ENCODE data around the gene SALL2. TPM values are rescaled to one million over a fixed set of nuclear protein-coding genes. Genes with fewer than 3 reads are reported as not detected.

SALL2 gene
- total RNA-seq, 1 experiment from 2014 or later: 0.36 TPM

DNA sequence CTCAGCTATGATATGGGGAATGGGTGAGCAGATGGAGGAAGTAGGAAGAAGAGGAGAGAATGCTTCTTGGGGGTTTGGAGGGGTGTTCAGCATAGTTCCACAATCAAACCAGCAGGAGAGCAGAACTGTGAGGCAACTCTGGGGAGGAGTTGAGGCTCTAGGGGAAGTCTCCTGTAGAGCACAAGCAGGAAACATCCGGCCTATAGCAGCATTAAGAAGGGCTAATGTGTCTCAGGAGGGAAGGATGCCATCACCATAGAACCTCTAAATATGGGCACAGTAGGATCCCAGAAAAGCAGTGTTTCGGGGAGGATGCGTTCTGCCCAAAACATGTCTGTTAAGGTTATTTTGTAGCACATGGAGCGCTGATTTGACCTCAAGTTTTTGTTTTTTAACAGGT, 8.4 kb upstream of the SALL2 start:
- no peak for DNase-seq
- H3K27me3 ChIP-seq: peaks cover 6% of the 10 kb centered on the region

DNA sequence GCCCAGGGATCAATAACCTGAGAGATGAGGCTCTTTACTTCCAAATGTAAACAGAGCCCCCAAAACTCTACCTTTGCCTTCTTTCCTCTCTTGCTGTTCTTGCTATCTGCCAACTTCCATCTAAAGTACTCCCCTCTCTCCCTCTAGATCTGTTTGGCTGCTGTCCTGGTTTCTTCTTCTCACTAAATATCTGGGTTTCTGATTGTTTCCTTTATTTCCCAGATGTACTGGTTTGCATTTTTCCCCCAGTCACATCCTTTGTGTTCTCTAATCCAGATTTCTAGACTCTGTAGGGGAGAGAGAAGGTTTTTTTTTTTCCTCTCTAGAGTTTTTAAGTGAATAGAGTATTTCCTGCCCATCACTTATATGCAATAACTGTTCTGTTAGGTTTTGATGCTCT, 7.1 kb upstream of the SALL2 start:
- Histone ChIP-seq H3K9me3 (no peaks in the 10 kb centered on the region), H3K4me3 (no peak overlapping the region), H3K36me3 (no peaks in the 10 kb centered on the region), H3K27me3 (peaks cover 6% of the 10 kb centered on the region)
- no peak for DNase-seq

More for the DNA sequence above, 8.4 kb upstream of the SALL2 start:
- Histone ChIP-seq H3K36me3 (no peaks in the 10 kb centered on the region), H3K4me3 (no peak overlapping the region), H3K9me3 (no peaks in the 10 kb centered on the region)

DNA sequence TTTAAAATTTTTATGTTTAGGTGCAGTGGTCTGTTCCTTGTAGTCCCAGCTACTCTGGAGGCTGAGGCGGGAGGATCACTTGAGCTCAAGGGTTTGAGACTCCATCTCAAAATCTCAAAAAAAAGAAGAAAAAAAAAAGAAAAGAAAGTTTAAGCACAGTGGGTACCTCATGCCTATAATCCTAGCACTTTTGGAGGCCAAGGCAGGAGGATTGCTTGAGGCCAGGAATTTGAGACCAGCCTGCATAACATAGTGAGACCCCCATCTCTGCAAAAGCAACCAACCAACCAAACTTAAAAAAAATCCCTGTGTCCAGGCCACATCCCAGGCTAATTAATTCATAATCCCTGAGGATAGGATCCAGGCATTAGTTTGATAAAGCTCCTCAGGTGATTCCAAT, 3.4 kb upstream of the SALL2 start:
- Histone ChIP-seq H3K27me3 (no peaks in the 10 kb centered on the region), H3K9me3 (no peaks in the 10 kb centered on the region), H3K4me3 (no peak overlapping the region), H3K36me3 (no peaks in the 10 kb centered on the region)
- no peak for DNase-seq

DNA sequence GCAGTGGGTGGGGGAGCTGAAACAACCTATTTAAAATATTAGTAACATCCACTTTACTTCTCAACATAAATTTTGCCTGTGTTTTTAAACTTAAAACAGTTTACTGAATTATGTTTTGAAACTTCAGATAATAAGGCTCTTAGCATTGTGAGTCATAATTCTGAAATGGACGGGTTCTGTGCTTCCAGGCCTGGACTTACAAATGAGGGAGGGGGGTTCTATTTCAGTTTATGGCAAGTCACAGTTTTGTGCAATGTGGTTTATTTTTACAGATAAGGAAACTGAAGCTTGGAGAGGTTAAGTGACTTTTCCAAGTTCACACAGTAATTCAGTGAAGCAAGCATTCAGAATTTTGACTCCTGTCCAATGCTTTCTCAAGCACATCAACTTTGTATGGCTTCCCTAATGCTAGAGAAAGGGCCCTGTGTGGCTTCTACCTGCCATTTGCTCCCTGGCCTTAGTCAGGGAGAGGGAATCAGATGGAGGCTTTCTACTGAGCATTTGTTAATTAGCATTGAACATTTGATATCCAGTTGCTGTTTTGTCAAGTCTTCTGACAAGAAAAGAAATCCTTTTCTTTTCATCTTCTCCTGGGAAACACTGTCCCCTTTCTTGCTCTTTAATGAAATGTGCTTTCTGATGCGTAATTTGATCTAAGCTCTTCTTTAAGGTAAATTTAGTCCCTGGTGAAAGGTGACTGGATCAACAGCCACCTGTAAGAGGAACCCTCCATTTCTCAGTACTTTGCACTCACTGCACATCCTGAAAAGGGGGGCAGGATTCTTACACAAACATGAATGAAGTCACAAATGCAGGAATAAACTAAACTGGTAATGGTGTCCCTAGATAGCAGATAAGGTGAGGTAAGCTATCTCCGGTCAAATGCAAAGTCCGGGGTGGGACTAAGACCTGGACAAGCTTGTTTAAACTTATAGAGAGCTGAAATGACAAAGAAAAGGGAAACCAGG, 2.5 kb upstream of the SALL2 start:
- H3K9me3 ChIP-seq: no peaks in the 10 kb centered on the region
- no peak for DNase-seq

DNA sequence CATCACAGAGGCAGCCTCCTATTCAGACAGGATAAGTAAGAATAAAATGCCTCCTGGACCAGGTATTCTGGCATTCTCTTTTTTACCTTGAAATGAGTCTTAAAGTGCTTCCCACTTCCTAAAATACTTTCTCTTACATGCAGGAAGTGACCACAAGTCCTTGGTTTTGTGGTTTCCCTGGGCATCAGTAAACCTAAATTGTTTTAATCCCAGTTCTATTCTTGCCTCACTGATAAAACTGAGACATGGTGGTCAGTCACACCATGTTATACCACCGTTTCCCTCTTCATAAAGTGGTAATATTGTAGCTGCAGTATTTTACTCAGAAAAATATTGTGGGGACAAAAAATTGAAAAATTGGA, 1.2 kb upstream of the SALL2 start:
- no peaks in the 10 kb centered on the region for H3K9me3 ChIP-seq
- DNase-seq: no peak

More for the DNA sequence above, 2.5 kb upstream of the SALL2 start:
- Histone ChIP-seq H3K36me3 (no peaks in the 10 kb centered on the region), H3K27me3 (no peaks in the 10 kb centered on the region), H3K4me3 (no peak overlapping the region)

DNA sequence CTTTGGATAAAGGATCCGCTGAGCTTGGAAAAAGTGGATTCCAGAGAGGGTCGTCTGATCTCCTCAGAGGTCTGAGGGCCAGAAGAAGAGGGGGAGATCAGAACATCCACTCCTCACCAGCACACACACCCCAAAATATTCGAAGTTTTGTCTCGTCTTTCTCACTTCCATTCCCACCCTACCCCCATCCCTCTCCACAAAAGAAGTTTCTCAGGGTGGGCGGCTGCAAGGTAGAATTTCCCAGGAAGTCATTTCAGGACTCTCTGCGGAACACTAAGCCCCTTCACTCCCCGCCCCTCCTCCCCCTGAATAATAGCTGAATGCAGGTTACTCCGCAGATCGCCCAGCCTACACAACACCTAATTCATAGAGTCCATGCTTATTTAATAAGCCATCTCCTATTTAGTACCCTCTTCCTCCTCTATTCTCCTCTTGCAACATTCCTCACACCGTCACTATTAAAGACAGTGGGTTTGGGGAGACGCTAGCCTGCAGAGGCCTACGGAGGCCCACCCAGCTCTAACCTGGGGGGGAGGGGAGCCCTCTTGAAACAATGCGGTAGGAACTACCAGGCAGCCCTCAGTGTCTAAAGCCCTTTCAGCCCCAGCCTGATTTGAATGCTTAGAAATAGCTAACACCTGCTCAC, 649 bp upstream of the SALL2 start:
- DNase-seq: no peak
- H3K9me3 ChIP-seq: no peaks in the 10 kb centered on the region
- no peaks in the 10 kb centered on the region for H3K36me3 ChIP-seq
- no peaks in the 10 kb centered on the region for H3K27me3 ChIP-seq
- H3K4me3 ChIP-seq: peak overlapping the region; percentile 45

More for the DNA sequence above, 1.2 kb upstream of the SALL2 start:
- Histone ChIP-seq H3K27me3 (no peaks in the 10 kb centered on the region), H3K4me3 (no peak overlapping the region), H3K36me3 (no peaks in the 10 kb centered on the region)

DNA sequence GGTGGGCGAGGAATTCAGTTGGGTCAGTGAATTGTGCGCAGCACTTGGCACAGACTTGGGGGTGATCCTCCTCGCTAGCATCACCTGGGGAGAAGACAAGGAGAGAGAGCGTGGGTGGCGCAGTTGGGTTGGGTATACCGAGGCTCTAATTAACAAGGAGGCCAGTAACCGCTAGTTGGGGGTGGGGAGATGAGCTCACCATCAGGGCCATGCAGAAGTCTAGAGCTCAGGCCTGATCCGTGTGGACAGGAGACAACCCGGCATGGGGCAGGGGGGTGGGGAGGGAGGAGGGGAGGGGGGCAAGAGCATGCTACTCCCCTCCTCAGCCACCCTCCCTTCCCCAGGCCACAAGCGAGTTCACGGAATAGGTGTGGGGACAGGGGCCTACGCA, 580 bp downstream of the SALL2 start:
- H3K9me3 ChIP-seq: no peaks in the 10 kb centered on the region
- H3K4me3 ChIP-seq: peak overlapping the region; percentile 45; the same call in 1 of the 2 replicates
- no peaks in the 10 kb centered on the region for H3K36me3 ChIP-seq
- H3K27me3 ChIP-seq: no peaks in the 10 kb centered on the region
- DNase-seq: no peak

DNA sequence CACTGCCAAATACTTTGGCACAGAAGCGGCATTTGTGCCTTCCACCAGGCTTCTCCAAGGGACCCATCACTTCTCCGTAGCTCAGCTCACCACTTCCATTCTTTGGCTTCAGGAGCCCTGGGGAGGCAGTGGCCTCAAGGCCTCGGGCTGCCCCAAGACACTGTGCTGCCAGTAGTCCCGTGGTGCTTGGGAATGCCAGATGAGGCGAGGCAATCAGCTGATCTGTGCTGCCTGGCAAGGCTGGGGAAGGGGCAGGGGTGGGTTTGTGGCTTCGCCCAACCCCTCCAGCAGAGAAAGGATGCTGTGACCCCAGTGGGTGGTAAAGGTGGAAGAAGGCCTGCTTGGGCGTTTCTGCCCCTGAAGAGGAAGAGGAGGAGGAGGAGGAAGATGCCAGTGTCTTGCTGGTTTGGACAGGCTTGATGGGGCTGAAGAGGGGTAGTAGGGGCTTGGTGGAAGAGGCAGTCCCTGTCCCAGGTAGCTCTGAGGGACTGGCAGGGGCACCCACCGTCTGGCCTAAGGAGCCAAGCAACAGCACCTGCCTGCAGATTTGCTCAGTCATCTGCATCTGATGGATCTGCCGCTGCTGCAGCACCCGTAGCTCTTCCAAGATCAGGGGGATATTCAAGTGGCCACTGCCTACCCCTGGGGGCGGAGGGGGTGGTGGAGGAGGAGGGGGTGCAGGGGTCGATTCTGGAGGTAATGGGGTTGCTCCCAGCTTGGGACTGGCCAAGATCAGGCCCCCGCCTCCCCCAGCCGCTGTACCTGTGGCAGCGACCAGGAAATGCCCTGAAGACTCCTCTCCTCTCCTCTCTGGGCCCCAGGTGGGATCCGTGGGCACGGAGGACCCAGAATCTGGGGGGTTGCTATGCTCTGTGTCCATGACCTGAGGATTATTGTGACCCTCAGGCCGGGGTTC, 1.3 kb downstream of the SALL2 start:
- Histone ChIP-seq H3K4me3 (no peak overlapping the region), H3K36me3 (no peaks in the 10 kb centered on the region), H3K27me3 (no peaks in the 10 kb centered on the region), H3K9me3 (no peaks in the 10 kb centered on the region)
- DNase-seq: no peak

DNA sequence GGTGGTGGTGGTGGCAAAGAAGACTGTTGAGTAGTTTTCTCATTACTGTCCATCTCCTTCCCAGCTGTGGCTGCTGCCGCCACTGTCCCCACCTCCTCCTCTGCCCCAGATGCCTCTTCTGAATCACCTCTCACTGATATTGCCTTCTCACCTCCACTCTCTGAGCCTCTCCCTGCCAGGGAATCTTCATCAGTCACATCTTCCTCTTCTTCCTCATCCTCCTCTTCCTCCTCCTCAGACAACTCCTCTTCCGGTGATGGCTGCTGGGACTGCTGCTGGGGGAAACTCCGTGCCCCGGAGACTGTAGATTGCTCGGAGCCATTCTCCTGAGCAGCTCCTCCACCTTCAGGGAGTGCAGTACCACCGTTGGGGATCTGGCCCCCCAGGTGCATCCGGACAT, 2.9 kb downstream of the SALL2 start:
- no peak overlapping the region for H3K4me3 ChIP-seq
- H3K9me3 ChIP-seq: no peaks in the 10 kb centered on the region
- no peak for DNase-seq
- no peaks in the 10 kb centered on the region for H3K36me3 ChIP-seq
- no peaks in the 10 kb centered on the region for H3K27me3 ChIP-seq

DNA sequence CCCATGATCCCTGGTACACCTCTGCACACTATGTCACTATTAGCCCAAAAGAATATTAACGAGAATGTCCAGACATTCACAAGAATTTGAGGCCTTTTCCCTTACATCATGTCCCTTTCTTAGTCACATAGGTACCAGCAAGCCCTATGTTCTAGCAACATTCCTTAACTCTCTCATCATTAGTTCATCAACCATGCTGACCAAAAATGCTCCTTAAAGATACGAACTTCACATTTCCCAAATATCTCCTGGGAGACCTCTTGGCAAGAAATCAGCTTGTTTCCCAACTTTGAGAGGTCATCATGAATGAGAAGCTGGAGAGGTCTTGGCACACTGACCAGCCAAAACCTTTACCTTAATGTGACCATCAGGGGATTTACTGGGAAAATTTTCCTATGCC, 4.6 kb downstream of the SALL2 start:
- Histone ChIP-seq H3K4me3 (no peak overlapping the region), H3K36me3 (no peaks in the 10 kb centered on the region), H3K9me3 (no peaks in the 10 kb centered on the region), H3K27me3 (no peaks in the 10 kb centered on the region)
- DNase-seq: no peak

DNA sequence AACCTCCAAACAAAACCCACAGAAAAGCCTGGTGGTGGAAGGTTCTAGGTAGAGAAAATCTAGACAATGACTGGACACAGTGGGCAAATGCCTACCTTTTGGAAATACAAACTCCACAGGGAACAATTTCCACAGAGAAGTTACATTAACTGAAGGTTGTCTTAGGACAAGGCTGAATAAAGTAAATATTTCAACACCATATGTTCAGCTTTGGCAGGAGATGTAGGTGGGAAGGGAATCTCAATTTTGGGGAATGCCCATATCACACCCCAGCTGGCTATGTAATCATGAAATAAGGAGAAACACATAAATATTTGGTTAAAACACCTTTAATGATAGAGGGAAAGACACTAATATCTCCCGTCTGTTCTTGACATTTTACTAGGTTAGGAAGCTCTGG, 5.4 kb downstream of the SALL2 start:
- Histone ChIP-seq H3K36me3 (no peaks in the 10 kb centered on the region), H3K4me3 (no peak overlapping the region), H3K9me3 (no peaks in the 10 kb centered on the region), H3K27me3 (no peaks in the 10 kb centered on the region)
- DNase-seq: no peak

DNA sequence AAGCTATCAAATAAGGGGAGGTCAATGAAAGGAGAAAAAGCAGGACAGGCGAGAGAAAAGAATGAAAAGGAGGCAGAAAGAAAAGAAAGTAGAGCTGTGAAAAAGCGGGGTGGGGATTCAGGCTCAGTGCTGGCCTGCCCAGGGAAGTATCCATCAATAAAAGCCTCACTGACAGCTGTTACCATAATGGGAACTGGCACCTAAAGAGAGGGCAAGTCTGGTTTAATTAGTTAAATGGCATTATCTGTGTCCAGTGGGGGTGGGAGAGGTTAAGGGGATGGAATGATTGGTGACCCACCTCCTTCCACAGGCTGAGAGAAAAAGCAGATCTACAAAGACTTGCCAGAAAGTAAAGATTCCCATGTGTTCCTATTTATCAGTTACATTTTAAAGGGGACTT, 7.4 kb downstream of the SALL2 start:
- H3K9me3 ChIP-seq: no peaks in the 10 kb centered on the region
- H3K36me3 ChIP-seq: no peaks in the 10 kb centered on the region
- H3K4me3 ChIP-seq: no peak overlapping the region
- DNase-seq: no peak
- no peaks in the 10 kb centered on the region for H3K27me3 ChIP-seq

DNA sequence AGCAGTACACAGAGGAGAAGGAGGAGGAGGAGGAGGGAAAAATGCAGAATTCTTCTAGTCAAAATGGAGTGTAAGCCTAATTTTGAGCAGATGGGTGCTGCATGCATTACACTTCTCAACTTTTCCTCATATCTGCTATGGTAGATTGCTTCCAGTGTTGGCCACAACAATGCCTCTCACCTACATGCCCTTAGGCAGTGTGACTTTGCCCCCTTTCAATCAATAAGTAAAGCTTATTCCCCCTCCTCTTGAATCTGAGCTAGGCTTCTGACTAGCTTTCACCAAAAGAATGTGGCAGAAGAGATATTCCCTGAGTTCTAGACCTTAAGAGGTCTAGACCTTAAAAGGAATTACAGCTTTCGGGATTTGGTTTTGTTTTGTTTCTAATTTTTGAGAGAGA, 11.8 kb downstream of the SALL2 start:
- Histone ChIP-seq H3K27me3 (no peaks in the 10 kb centered on the region), H3K36me3 (peaks cover 4% of the 10 kb centered on the region), H3K4me3 (no peak overlapping the region), H3K9me3 (no peaks in the 10 kb centered on the region)
- no peak for DNase-seq

DNA sequence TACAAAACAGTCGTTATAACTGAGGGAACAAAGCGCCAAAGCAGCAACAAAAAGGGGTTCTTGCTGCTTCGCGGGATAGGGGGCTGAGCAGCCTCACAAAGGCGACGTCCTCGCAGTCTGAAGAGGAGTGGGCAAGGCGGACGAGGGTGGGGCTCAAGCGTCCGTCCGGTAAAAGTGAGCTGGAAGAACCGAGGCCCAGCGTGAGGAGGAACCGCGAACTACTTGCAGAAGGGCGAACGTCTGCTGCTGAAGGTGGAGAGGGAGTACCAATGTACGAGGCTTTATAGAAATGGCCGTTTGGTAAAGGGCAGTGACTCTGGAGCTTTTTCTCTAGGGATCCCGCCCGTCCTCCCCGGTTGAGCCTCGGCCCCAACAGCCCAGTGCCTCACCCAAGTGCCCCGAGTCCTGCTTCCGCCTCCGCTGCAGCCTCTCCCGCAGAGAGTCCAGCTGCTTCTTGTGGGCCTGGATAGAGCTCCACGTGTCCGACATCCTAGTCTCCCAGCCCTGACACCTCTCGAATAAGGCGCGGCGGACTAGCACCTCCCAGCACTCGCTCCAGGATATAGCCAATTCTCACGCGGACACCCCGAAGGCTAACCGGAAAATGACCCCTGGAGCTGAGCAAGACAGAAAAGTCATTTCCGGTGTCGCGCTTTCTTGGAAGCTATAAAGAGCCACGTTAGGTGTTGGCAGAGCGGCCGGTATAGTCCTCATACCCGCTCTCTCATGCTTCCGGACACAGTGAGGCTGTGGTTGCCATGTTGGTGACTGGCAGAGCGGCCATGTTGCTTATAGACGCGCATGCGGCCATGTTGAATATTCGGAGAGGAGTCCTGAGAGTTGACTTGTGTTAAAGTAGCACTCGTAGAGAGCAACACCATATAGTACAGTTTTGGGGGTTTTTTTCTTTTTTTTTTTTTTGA, 15.2 kb downstream of the SALL2 start, which contains the start of gene METTL3:
TSS of gene METTL3 (minus strand) at position 606 of the 923 bp plus-strand sequence. CDS start at position 489, 117 bp downstream.
- Histone ChIP-seq H3K36me3 (peaks cover 18% of the 10 kb centered on the region), H3K4me3 (peak within 1 kb of the TSS; percentile 70), H3K27me3 (no peaks in the 10 kb centered on the region), H3K9me3 (no peaks in the 10 kb centered on the region)
- DNase-seq: peak; percentile 93

DNA sequence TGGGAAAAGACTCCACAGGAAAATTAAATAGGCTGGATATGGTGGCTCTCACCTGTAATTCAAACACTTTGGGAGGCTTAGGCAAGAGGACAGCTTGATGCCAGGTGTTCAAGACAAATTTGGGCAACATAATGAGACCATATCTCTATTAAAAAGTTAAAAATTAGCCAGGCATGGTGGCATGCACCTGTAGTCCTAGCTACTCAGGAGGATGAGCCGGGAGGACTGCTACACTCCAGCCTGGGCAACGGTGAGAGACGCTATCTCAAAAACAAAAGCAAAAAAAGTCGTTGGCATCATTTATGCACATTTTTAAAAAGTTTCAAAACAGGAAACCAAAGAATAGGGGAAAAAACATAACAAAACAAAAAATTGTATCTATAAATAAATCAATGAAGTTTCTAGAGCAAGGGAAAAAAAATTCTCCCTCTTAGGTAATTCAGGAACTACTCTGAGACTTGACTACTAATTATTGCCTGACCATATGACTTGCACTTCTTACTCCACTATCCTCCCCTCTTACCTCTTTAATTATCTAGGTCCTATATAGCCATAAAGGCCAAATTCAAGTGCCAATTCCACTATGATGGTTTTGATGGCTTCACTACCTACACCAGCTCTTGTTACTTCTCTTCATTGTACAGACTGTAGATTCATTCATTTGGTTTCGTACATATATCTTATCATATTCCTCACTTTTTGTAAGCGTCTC, 16.6 kb downstream of the SALL2 start:
- no peaks in the 10 kb centered on the region for H3K9me3 ChIP-seq
- DNase-seq: no peak
- peak overlapping the region; percentile 70 for H3K4me3 ChIP-seq
- H3K27me3 ChIP-seq: no peaks in the 10 kb centered on the region
- H3K36me3 ChIP-seq: peaks cover 18% of the 10 kb centered on the region
